Panc1 (cell line): Measurements from ENCODE around the gene SGF29. TPM values are rescaled to one million over a fixed set of nuclear protein-coding genes. Genes with fewer than 3 reads are reported as not detected.
"Not testable (repeated sequence)": the region's sequence is repeated elsewhere in the genome, so short reads cannot be mapped to it uniquely, and the experiment has no call there.

Source experiments
- ATAC-seq: fragments of 200-7000 bp; cut with Tn5 transposase; 2 replicates; pipeline ENCODE4 v1.9.1; 2020; ENCODE audit warnings: mild to moderate bottlenecking, moderate library complexity
- BruUV-seq: library from RNA; stranded (reverse); fragments of 400-500 nt; replicated peaks from 2 replicates; lab custom pipeline; 2021; lab: Mats Ljungman, UMichigan
- CTCF ChIA-PET: fragments of 300-600 bp; sonication (Branson Sonifier 250); formaldehyde crosslinking; loops from one replicate; lab custom pipeline; 2022; ENCODE audit warnings: antibody characterized with exemption; lab: Charles Lee
- POLR2A ChIA-PET: fragments of 300-600 bp; sonication (Branson Sonifier 250); formaldehyde crosslinking; loops from one replicate; lab custom pipeline; 2022; ENCODE audit warnings: antibody characterized with exemption; lab: Charles Lee
- DNase-seq: peaks from one replicate; pipeline ENCODE4 v3.0.0-alpha.2; 2010; ENCODE audit warnings: low read depth, low spot score
- H3K27ac ChIP-seq: 2 replicates; pipeline ENCODE4 v1.5.1; 2011; ENCODE audit warnings: mild to moderate bottlenecking, low read length, inconsistent platforms
- H3K27me3 ChIP-seq: fragments of 200-500 bp; sonication (Bioruptor generic); 2 replicates; pipeline ENCODE4 v1.6.0; 2014; ENCODE audit warnings: low read length, inconsistent platforms; ENCODE audit not compliant: control insufficient read depth, insufficient read depth
- H3K36me3 ChIP-seq: fragments of 200-500 bp; sonication (Bioruptor generic); 2 replicates; pipeline ENCODE4 v1.5.1; 2014; ENCODE audit warnings: inconsistent platforms, mild to moderate bottlenecking, low read length, moderate library complexity; ENCODE audit not compliant: control insufficient read depth, insufficient read depth
- H3K4me1 ChIP-seq: 2 replicates; pipeline ENCODE4 v1.5.1; 2011; ENCODE audit warnings: inconsistent platforms, mild to moderate bottlenecking, low read length, moderate library complexity; ENCODE audit not compliant: control insufficient read depth, insufficient read depth
- H3K4me3 ChIP-seq, 2 experiments: 2 replicates each; pipeline ENCODE4 v1.5.1; 2011 to 2012; ENCODE audit warnings: low read depth in 2 of 2, low read length in 2 of 2, mild to moderate bottlenecking in 2 of 2, inconsistent platforms in 1 of 2, moderate library complexity in 1 of 2
- H3K9me3 ChIP-seq: fragments of 200-500 bp; sonication (Bioruptor generic); 2 replicates; pipeline ENCODE4 v1.5.1; 2014; ENCODE audit warnings: low read depth, mild to moderate bottlenecking, inconsistent platforms, low read length, moderate library complexity; ENCODE audit not compliant: control insufficient read depth, insufficient read depth
- CTCF ChIP-seq: fragments of 450-650 bp; IDR thresholded peaks from 2 replicates; pipeline ENCODE4 v1.5.1; 2017; ENCODE audit warnings: mild to moderate bottlenecking
- POLR2AphosphoS5 ChIP-seq: IDR thresholded peaks from 2 replicates; pipeline ENCODE4 v1.6.1; 2012; ENCODE audit warnings: mild to moderate bottlenecking, low read depth, low read length, moderate library complexity
- REST ChIP-seq, 2 experiments: IDR thresholded peaks; 2 replicates each; pipeline ENCODE4 v1.6.1; 2011 to 2012; ENCODE audit warnings: low read depth in 2 of 2, control low read depth in 1 of 2, low read length in 1 of 2, mild to moderate bottlenecking in 1 of 2, moderate library complexity in 1 of 2; ENCODE audit not compliant: insufficient read depth in 1 of 2
- SIN3A ChIP-seq: IDR thresholded peaks from 2 replicates; pipeline ENCODE4 v1.6.1; 2012; ENCODE audit warnings: low read depth, mild to moderate bottlenecking, low read length, moderate library complexity, borderline replicate concordance; ENCODE audit not compliant: insufficient read depth
- TCF7L2 ChIP-seq: IDR thresholded peaks from 2 replicates; pipeline ENCODE4 v1.6.1; 2011; ENCODE audit warnings: mild to moderate bottlenecking, low read depth, low read length, inconsistent platforms
- in situ Hi-C: cut with HindIII; loops from 2 replicates; pipeline ENCODE4 v1.10.0; 2016; ENCODE audit warnings: low sequenced_read_pairs, low pct_unique_long_range_greater_than_20kb
- intact Hi-C: fragments of 100-400 bp; cut with micrococcal nuclease; formaldehyde crosslinking; loops from one replicate; pipeline ENCODE4 v1.10.0; 2022; ENCODE audit not compliant: unreplicated experiment
- total RNA-seq: library from RNA; stranded (reverse); gene quantifications from one replicate; pipeline ENCODE4 v1.2.1, GENCODE V29; 2021; ENCODE audit not compliant: unreplicated experiment

Gene SGF29
- total RNA-seq, 1 experiment from 2014 or later, result 29.5 TPM

- Histone ChIP-seq H3K9me3 (no peaks in the 10 kb centered on the region), H3K27ac (no peak overlapping the region), H3K36me3 (no peaks in the 10 kb centered on the region), H3K4me3 (no peak overlapping the region), H3K4me1 (no peaks in the 10 kb centered on the region), H3K27me3 (no peaks in the 10 kb centered on the region)
- in situ Hi-C loops, result no loop called here
- DNase-seq (no peak), ATAC-seq (no peak)
- TF ChIP-seq SIN3A (no peak), CTCF (no peak), REST (IDR thresholded peaks at IDR 0.05; ENCODE audit: insufficient read depth in 1 of 2, low read depth in 2 of 2, low read length in 1 of 2) (no peak), POLR2AphosphoS5 (no peak), TCF7L2 (no peak)
- intact Hi-C loops, result no loop called here
- ChIA-PET CTCF (no interaction called here), POLR2A (no interaction called here)
- BruUV-seq, result no TSS peak
These were observed 38.8 kb downstream of the SGF29 start for GRCh38 chr16:28592511-28592910.

GRCh38 chr16:28592979-28593553 lies 39.3 kb downstream of the SGF29 start:
- CTCF ChIA-PET, result no interaction called here
- Histone ChIP-seq H3K4me1 (no peaks in the 10 kb centered on the region), H3K27ac (no peak overlapping the region), H3K36me3 (no peaks in the 10 kb centered on the region), H3K4me3 (no peak overlapping the region), H3K27me3 (no peaks in the 10 kb centered on the region), H3K9me3 (no peaks in the 10 kb centered on the region)
- intact Hi-C loops (no loop called here), in situ Hi-C loops (no loop called here)
- POLR2A ChIA-PET, result no interaction called here
- no TSS peak for BruUV-seq
- DNase-seq (no peak), ATAC-seq (no peak)
- TF ChIP-seq CTCF (no peak), TCF7L2 (no peak), POLR2AphosphoS5 (no peak), SIN3A (no peak), REST (IDR thresholded peaks at IDR 0.05; ENCODE audit: insufficient read depth in 1 of 2, low read depth in 2 of 2, low read length in 1 of 2) (no peak)

GRCh38 chr16:28595451-28595850 lies 41.7 kb downstream of the SGF29 start:
- H3K27ac ChIP-seq, BruUV-seq, DNase-seq, H3K4me1 ChIP-seq, intact Hi-C loops, CTCF ChIA-PET, ATAC-seq, H3K27me3 ChIP-seq, POLR2A ChIA-PET, in situ Hi-C loops, H3K4me3 ChIP-seq, H3K36me3 ChIP-seq, H3K9me3 ChIP-seq: not testable (repeated sequence)
